Panc1 (cell line): ENCODE results near the gene SHOC1.

Experiments
- POLR2AphosphoS5 ChIP-seq: IDR thresholded peaks from 2 replicates; pipeline ENCODE4 v1.6.1; 2012; ENCODE audit warnings: mild to moderate bottlenecking, low read depth, low read length, moderate library complexity
- SIN3A ChIP-seq: IDR thresholded peaks from 2 replicates; pipeline ENCODE4 v1.6.1; 2012; ENCODE audit warnings: low read depth, mild to moderate bottlenecking, low read length, moderate library complexity, borderline replicate concordance; ENCODE audit not compliant: insufficient read depth
- TCF7L2 ChIP-seq: IDR thresholded peaks from 2 replicates; pipeline ENCODE4 v1.6.1; 2011; ENCODE audit warnings: mild to moderate bottlenecking, low read depth, low read length, inconsistent platforms
- TF ChIP-seq, protein P1 (sequence below): fragments of 450-650 bp; IDR thresholded peaks from 2 replicates; pipeline ENCODE4 v1.5.1; 2017; ENCODE audit warnings: mild to moderate bottlenecking
- TF ChIP-seq, protein P2 (sequence below), 2 experiments: IDR thresholded peaks; 2 replicates each; pipeline ENCODE4 v1.6.1; 2011 to 2012; ENCODE audit warnings: low read depth in 2 of 2, control low read depth in 1 of 2, low read length in 1 of 2, mild to moderate bottlenecking in 1 of 2, moderate library complexity in 1 of 2; ENCODE audit not compliant: insufficient read depth in 1 of 2

DNA sequence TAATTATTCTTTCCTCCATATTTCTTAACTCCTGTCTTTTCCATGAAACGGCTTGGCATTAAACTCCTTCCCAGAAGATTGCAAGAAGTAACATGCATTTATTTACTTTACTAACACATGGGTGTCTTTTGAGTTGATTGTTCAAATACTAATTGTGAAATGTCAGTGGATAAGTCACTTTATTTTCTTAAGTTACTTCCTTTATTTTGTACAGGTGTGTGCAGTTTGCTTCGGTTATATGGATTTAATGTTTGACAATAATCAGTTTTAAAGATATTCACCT lies 761 bp upstream of the SHOC1 start:
- TF ChIP-seq, protein P1, sequence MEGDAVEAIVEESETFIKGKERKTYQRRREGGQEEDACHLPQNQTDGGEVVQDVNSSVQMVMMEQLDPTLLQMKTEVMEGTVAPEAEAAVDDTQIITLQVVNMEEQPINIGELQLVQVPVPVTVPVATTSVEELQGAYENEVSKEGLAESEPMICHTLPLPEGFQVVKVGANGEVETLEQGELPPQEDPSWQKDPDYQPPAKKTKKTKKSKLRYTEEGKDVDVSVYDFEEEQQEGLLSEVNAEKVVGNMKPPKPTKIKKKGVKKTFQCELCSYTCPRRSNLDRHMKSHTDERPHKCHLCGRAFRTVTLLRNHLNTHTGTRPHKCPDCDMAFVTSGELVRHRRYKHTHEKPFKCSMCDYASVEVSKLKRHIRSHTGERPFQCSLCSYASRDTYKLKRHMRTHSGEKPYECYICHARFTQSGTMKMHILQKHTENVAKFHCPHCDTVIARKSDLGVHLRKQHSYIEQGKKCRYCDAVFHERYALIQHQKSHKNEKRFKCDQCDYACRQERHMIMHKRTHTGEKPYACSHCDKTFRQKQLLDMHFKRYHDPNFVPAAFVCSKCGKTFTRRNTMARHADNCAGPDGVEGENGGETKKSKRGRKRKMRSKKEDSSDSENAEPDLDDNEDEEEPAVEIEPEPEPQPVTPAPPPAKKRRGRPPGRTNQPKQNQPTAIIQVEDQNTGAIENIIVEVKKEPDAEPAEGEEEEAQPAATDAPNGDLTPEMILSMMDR = no peak
- TF ChIP-seq POLR2AphosphoS5 (no peak), TCF7L2 (no peak), SIN3A (no peak)
- TF ChIP-seq, protein P2, sequence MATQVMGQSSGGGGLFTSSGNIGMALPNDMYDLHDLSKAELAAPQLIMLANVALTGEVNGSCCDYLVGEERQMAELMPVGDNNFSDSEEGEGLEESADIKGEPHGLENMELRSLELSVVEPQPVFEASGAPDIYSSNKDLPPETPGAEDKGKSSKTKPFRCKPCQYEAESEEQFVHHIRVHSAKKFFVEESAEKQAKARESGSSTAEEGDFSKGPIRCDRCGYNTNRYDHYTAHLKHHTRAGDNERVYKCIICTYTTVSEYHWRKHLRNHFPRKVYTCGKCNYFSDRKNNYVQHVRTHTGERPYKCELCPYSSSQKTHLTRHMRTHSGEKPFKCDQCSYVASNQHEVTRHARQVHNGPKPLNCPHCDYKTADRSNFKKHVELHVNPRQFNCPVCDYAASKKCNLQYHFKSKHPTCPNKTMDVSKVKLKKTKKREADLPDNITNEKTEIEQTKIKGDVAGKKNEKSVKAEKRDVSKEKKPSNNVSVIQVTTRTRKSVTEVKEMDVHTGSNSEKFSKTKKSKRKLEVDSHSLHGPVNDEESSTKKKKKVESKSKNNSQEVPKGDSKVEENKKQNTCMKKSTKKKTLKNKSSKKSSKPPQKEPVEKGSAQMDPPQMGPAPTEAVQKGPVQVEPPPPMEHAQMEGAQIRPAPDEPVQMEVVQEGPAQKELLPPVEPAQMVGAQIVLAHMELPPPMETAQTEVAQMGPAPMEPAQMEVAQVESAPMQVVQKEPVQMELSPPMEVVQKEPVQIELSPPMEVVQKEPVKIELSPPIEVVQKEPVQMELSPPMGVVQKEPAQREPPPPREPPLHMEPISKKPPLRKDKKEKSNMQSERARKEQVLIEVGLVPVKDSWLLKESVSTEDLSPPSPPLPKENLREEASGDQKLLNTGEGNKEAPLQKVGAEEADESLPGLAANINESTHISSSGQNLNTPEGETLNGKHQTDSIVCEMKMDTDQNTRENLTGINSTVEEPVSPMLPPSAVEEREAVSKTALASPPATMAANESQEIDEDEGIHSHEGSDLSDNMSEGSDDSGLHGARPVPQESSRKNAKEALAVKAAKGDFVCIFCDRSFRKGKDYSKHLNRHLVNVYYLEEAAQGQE (IDR thresholded peaks at IDR 0.05; ENCODE audit: insufficient read depth in 1 of 2, low read depth in 2 of 2, low read length in 1 of 2) = no peak
